GM12878 (cell line): ENCODE measurements around the gene ARID3A. TPM values are rescaled to one million over a fixed set of nuclear protein-coding genes. Genes with fewer than 3 reads are reported as not detected.

Experiments
- ATAC-seq: fragments of 200-7000 bp; cut with Tn5 transposase; 3 replicates; pipeline ENCODE4 v1.9.1; 2020; ENCODE audit warnings: mild to moderate bottlenecking, moderate library complexity
- BruUV-seq: library from RNA; stranded (reverse); fragments of 400-500 nt; replicated peaks from 2 replicates; lab custom pipeline; 2021; lab: Mats Ljungman, UMichigan
- CTCF ChIA-PET: fragments of 300-600 bp; sonication (Branson Sonifier 250); formaldehyde crosslinking; extraction: SDS; loops from one replicate; lab custom pipeline; 2021; ENCODE audit warnings: inconsistent platforms; lab: Yijun Ruan, JAX
- POLR2A ChIA-PET: fragments of 350-600 bp; formaldehyde crosslinking; extraction: SDS; loops from one replicate; lab custom pipeline; 2021; ENCODE audit warnings: inconsistent platforms; lab: Charles Lee
- RAD21 ChIA-PET: fragments of 300-600 bp; sonication (Branson Sonifier 250); formaldehyde crosslinking; loops from one replicate; lab custom pipeline; 2023; ENCODE audit warnings: antibody characterized with exemption; ENCODE audit not compliant: unreplicated experiment; lab: Charles Lee
- SMC1A ChIA-PET: fragments of 300-600 bp; sonication (Branson Sonifier 250); formaldehyde crosslinking; loops from one replicate; lab custom pipeline; 2023; ENCODE audit not compliant: unreplicated experiment, uncharacterized antibody; lab: Charles Lee
- DNase-seq: peaks from one replicate; pipeline ENCODE4 v3.0.0-alpha.2; 2011; ENCODE audit warnings: low read depth, low spot score
- FAIRE-seq: peaks from 3 replicates; lab custom pipeline; 2011; peaks lifted over from hg19 to GRCh38; lab: Jason Lieb, UNC
- H2AFZ ChIP-seq: 2 replicates; pipeline ENCODE4 v1.6.0; 2011; ENCODE audit warnings: low read depth, low read length, control low read depth; ENCODE audit not compliant: control insufficient read depth
- H3K27ac ChIP-seq: 2 replicates; pipeline ENCODE4 v1.5.1; 2011; ENCODE audit warnings: control low read depth; ENCODE audit not compliant: control insufficient read depth, insufficient read depth
- H3K27me3 ChIP-seq, 2 experiments: replicated peaks in 1 of 2; 2 replicates each; pipeline versions ENCODE4 v1.6.0 to v1.6.1; 2011; ENCODE audit warnings: low read length in 1 of 2; ENCODE audit not compliant: control insufficient read depth in 2 of 2, insufficient read depth in 2 of 2
- H3K36me3 ChIP-seq, 2 experiments: 2 replicates each; pipeline ENCODE4 v1.5.1; 2011; ENCODE audit warnings: low read length in 1 of 2; ENCODE audit not compliant: control insufficient read depth in 2 of 2, insufficient read depth in 2 of 2
- H3K4me1 ChIP-seq: 2 replicates; pipeline ENCODE4 v1.6.1; 2011; ENCODE audit warnings: mild to moderate bottlenecking, low read length, moderate library complexity, mixed read lengths; ENCODE audit not compliant: control insufficient read depth, insufficient read depth
- H3K4me2 ChIP-seq: 2 replicates; pipeline ENCODE4 v1.6.0; 2011; ENCODE audit warnings: control low read depth; ENCODE audit not compliant: control insufficient read depth, insufficient read depth
- H3K4me3 ChIP-seq: fragments of 200-600 bp; sonication (generic); 2 replicates; pipeline ENCODE4 v1.5.1; 2016
- H3K79me2 ChIP-seq: 2 replicates; pipeline ENCODE4 v1.6.0; 2011; ENCODE audit warnings: low read length; ENCODE audit not compliant: control insufficient read depth, insufficient read depth
- H3K9ac ChIP-seq: 2 replicates; pipeline ENCODE4 v1.8.0; 2011; ENCODE audit warnings: low read length, control low read depth, mixed read lengths; ENCODE audit not compliant: control insufficient read depth, insufficient read depth
- H3K9me3 ChIP-seq: replicated peaks from 3 replicates; pipeline ENCODE4 v1.5.1; 2011; ENCODE audit warnings: mild to moderate bottlenecking, low read length; ENCODE audit not compliant: control insufficient read depth, insufficient read depth
- H4K20me1 ChIP-seq: 2 replicates; pipeline ENCODE4 v1.6.0; 2011; ENCODE audit not compliant: control insufficient read depth, insufficient read depth
- ASH2L ChIP-seq: fragments of 300-600, 200-600 bp; sonication (generic); IDR thresholded peaks from 2 replicates; pipeline ENCODE4 v1.6.1; 2017; ENCODE audit warnings: low read depth, mild to moderate bottlenecking, borderline replicate concordance
- CREB1 ChIP-seq: IDR thresholded peaks from 2 replicates; pipeline ENCODE4 v1.6.1; 2012; ENCODE audit warnings: low read depth, mild to moderate bottlenecking, inconsistent platforms
- EGR1 ChIP-seq, 2 experiments: IDR thresholded peaks; 1 replicate in 1 of 2; 2 replicates in 1 of 2; pipeline ENCODE4 v1.6.1; 2011 to 2012; ENCODE audit warnings: low read depth in 2 of 2, low read length in 2 of 2, borderline replicate concordance in 1 of 2, mild to moderate bottlenecking in 1 of 2, moderate library complexity in 1 of 2
- GATAD2B ChIP-seq: fragments of 450-650 bp; conservative IDR thresholded peaks from 2 replicates; pipeline ENCODE4 v1.6.1; 2017; ENCODE audit warnings: low read depth, mild to moderate bottlenecking, moderate library complexity
- IKZF2 ChIP-seq, 2 experiments: fragments of 450-650 bp; IDR thresholded peaks; 2 replicates each; pipeline ENCODE4 v1.6.1; 2017; ENCODE audit warnings: mild to moderate bottlenecking in 2 of 2, moderate library complexity in 2 of 2
- NBN ChIP-seq: fragments of 450-650 bp; IDR thresholded peaks from 2 replicates; pipeline ENCODE4 v1.6.1; 2016
- PAX5 ChIP-seq: IDR thresholded peaks from 2 replicates; pipeline ENCODE4 v1.6.1; 2011; ENCODE audit warnings: low read depth, low read length, borderline replicate concordance
- PML ChIP-seq: IDR thresholded peaks from 2 replicates; pipeline ENCODE4 v1.6.1; 2012; ENCODE audit warnings: low read length, inconsistent platforms
- POLR2A ChIP-seq: IDR thresholded peaks from 2 replicates; pipeline ENCODE4 v1.6.1; 2011; ENCODE audit warnings: low read depth, mild to moderate bottlenecking, low read length
- POLR2AphosphoS5 ChIP-seq: IDR thresholded peaks from 2 replicates; pipeline ENCODE4 v1.6.1; 2011; ENCODE audit warnings: mild to moderate bottlenecking, low read length, inconsistent platforms
- RB1 ChIP-seq: fragments of 450-650 bp; formaldehyde crosslinking; IDR thresholded peaks from 2 replicates; pipeline ENCODE4 v1.6.1; 2017; ENCODE audit warnings: mild to moderate bottlenecking, borderline replicate concordance
- RBBP5 ChIP-seq: fragments of 200-600 bp; sonication (generic); conservative IDR thresholded peaks from 2 replicates; pipeline ENCODE4 v1.6.1; 2016
- RELA ChIP-seq: fragments of 450-650 bp; IDR thresholded peaks from 2 replicates; pipeline ENCODE4 v1.8.0; 2014; ENCODE audit warnings: borderline replicate concordance; ENCODE audit not compliant: partially characterized antibody
- TAF1 ChIP-seq: IDR thresholded peaks from 2 replicates; pipeline ENCODE4 v1.6.1; 2011; ENCODE audit warnings: mild to moderate bottlenecking, low read depth, low read length, borderline replicate concordance
- YY1 ChIP-seq: IDR thresholded peaks from 2 replicates; pipeline ENCODE4 v1.6.1; 2011; ENCODE audit warnings: low read depth, mild to moderate bottlenecking, low read length
- ZNF24 ChIP-seq: fragments of 450-650 bp; IDR thresholded peaks from 2 replicates; pipeline ENCODE4 v1.6.1; 2017; ENCODE audit warnings: antibody characterized with exemption, mild to moderate bottlenecking
- ZNF622 ChIP-seq: fragments of 450-650 bp; IDR thresholded peaks from 2 replicates; pipeline ENCODE4 v1.6.1; 2017; ENCODE audit warnings: mild to moderate bottlenecking, inconsistent platforms
- WGBS: methylation state at CpG from one replicate; pipeline ENCODE4 v1.1.6; 2016; ENCODE audit warnings: low lambda C conversion rate; ENCODE audit not compliant: insufficient replicate concordance, insufficient coverage; ENCODE audit errors: missing lambda C conversion rate; 5-methylcytosine and 5-hydroxymethylcytosine counted together
- in situ Hi-C: fragments of 300-500 bp; cut with MboI; formaldehyde crosslinking; loops from 9 replicates; pipeline ENCODE4 v1.14.3; 2018; ENCODE audit warnings: mixed read lengths
- intact Hi-C: fragments of 100-400 bp; cut with micrococcal nuclease; formaldehyde crosslinking; loops from one replicate; pipeline ENCODE4 v1.14.2; 2022; ENCODE audit not compliant: unreplicated experiment
- polyA plus RNA-seq, 11 experiments: library from polyadenylated mRNA; depleted of rRNA in 4 of 11; unstranded in 6 of 11; stranded (reverse) in 5 of 11; fragments of >200 nt; fragmentation: Nextera tagmentation in 4 of 11; fragmentation: Illumina TruSeq in 1 of 11; extraction: Ambion mirVana in 4 of 11; extraction: Trizol in 1 of 11; gene quantifications; 1 replicate in 1 of 11; 2 replicates in 10 of 11; pipeline versions ENCODE4 v1.2.1 to v1.2.3, GENCODE V29; 2011 to 2016; ENCODE audit warnings: inconsistent platforms in 2 of 11, missing spikeins in 2 of 11, low read depth in 1 of 11
- total RNA-seq, 4 experiments: library from RNA; depleted of rRNA in 3 of 4; stranded (reverse); fragments of >200 nt in 3 of 4; fragmentation: Illumina TruSeq in 1 of 4; extraction: Trizol in 1 of 4; gene quantifications; 2 replicates each; pipeline versions ENCODE4 v1.2.1 to v1.2.3, GENCODE V29; 2013 to 2021
- TF ChIP-seq, protein P1 (sequence below): IDR thresholded peaks from 2 replicates; pipeline ENCODE4 v1.6.1; 2012; ENCODE audit warnings: low read depth, low read length, improper control_type of control experiment

Gene ARID3A
- total and polyA plus RNA-seq, 10 of the 15 experiments (the other 5 are each of a cell fraction or from before 2014, with no cell fraction given): 0.76 to 70.0 (median 16.7) TPM

DNA sequence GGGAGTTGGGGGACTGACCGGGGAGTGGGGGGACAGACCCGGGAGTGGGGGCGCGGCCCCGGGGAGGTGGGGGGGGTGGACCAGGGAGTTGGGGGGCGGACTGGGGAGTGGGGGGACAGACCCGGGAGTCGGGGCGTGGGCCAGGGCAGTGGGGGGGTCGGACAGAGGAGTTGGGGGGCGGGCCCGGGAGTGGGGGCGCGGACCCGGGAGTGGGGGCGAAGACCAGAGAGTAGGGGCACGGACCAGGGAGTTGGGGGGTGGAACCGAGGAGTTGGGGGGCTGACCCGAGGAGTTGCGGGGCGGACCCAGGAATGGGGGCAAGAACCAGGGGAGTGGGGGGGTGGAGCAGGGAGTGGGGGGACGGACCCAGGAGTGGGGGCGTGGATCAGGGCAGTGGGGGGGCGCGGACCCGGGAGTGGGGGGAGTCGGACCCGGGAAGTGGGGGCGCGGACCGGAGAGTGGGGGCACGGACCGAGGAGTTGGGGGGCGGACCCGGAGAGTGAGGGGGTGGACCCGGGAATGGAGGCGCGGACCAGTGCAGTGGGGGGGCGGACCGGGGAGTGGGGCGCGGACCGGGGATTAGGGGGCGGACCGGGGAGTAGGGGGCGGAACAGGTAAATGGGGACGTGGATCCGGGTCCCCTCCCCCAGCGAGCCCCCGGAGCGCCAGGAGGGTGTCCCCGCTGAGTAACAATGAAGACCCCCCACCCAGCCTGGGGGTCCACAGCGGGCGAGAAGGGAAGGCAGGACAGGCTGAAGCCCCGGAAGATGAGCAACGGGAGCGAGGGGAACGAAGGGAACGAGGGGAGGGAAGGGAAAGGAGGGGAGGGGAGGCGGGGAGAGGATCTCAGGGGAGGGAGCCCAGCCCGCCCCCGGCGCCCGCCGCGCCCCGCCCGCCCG is 13.4 kb upstream of the ARID3A start:
- SMC1A ChIA-PET: no interaction called here
- no peak for DNase-seq

DNA sequence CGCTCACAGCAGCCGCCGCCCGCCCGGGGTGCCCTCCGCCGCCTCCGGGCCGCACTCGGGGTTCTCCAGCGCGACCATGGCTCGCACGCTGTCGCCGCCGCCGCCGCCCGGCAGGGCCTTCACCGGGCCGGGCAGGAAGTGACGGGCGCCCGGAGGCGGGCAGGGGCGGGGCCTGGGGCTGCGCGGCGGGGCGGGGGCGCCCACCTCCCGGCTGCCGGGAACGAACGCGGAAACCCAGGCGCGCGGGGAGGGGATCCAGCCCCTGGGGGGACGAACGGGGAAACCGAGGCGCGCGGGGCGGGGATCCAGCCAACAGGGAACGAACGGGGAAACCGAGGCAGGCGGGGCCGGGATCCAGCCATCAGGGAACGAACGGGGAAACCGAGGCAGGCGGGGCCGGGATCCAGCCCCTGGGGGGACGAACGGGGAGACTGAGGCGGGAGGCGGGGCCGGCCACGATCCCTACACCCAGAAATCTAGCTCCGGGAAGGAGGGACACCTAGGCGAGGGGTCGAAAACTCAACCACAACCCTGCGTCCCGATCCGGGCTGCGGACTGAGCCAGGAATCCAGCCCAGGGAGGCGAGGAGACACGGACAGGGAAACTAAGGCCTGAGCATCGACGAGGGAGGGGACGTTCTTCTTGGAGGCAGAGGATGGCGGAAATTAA is 12.6 kb upstream of the ARID3A start, which contains the start of gene R3HDM4:
R3HDM4 (minus strand) TSS at position 140 of the 669 bp plus-strand sequence; CDS start at position 78, 62 bp downstream.
- H3K36me3 ChIP-seq: no peaks in the 10 kb centered on the region
- ATAC-seq (peak; percentile 73), FAIRE-seq (no peak), DNase-seq (no peak)
- intact Hi-C loops (no loop called here), in situ Hi-C loops (no loop called here)
- H3K9ac ChIP-seq: peak within 1 kb of the TSS; percentile 89
- H2AFZ ChIP-seq: peak within 1 kb of the TSS; percentile 90
- WGBS: 3% methylated on average over 15 of the region's 76 CpGs
- H3K4me2 ChIP-seq: peak within 1 kb of the TSS; percentile 95
- ChIA-PET RAD21 (no interaction called here), SMC1A (no interaction called here), CTCF (no interaction called here), POLR2A (interaction anchor here (0.6 kb wide), 1 partner anchor 50 kb away, joined by 3 read pairs; no protein-coding TSS in a partner anchor)
- peak within 1 kb of the TSS; percentile 83 for H3K4me3 ChIP-seq
- H3K27me3 ChIP-seq: peaks cover 0 to 2% of the 10 kb centered on the region in 2 experiments; a peak in 1 of 4 replicates
- H3K4me1 ChIP-seq: peaks cover 25% of the 10 kb centered on the region
- BruUV-seq: TSS peak; percentile 86
- no peaks in the 10 kb centered on the region for H4K20me1 ChIP-seq
- peaks cover 13% of the 10 kb centered on the region for H3K79me2 ChIP-seq
- no peaks in the 10 kb centered on the region for H3K9me3 ChIP-seq
- H3K27ac ChIP-seq: peak within 1 kb of the TSS; percentile 77
- TF ChIP-seq NBN (peak; percentile 16; the same call in 1 of the 2 replicates), GATAD2B (peak; percentile 57; the same call in 1 of the 2 replicates), YY1 (peak; percentile 52; the same call in 1 of the 2 replicates), ZNF24 (no peak), ASH2L (no peak), RELA (no peak), ZNF622 (no peak), PAX5 (no peak), POLR2A (peak; percentile 81), IKZF2 (IDR thresholded peaks at IDR 0.05) (no peak), RB1 (no peak), EGR1 (IDR thresholded peaks at IDR 0.05; ENCODE audit: borderline replicate concordance in 1 of 2, low read depth in 2 of 2, low read length in 2 of 2) (peak in 1 of 2 experiments; percentile 47; a peak in 1 of 3 replicates), TAF1 (0 out of 2 replicates have a peak, but pooled peaks have one; percentile 34), POLR2AphosphoS5 (no peak; the same call in 1 of the 2 replicates), PML (no peak)
- TF ChIP-seq, protein P1, sequence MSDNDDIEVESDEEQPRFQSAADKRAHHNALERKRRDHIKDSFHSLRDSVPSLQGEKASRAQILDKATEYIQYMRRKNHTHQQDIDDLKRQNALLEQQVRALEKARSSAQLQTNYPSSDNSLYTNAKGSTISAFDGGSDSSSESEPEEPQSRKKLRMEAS: no peak

More for the DNA sequence above, 13.4 kb upstream of the ARID3A start:
- TF ChIP-seq RBBP5: no peak
- TF ChIP-seq CREB1: peak; percentile 29; the same call in 1 of the 2 replicates
- TF ChIP-seq, all 136 proteins: peak for 1
- H3K36me3 ChIP-seq: no peaks in the 10 kb centered on the region; a peak in 1 of 4 replicates
- WGBS: 2% methylated on average over 8 of the region's 69 CpGs
- H4K20me1 ChIP-seq: no peaks in the 10 kb centered on the region
- no peaks in the 10 kb centered on the region; a peak in 1 of 4 replicates for H3K27me3 ChIP-seq
- CTCF ChIA-PET: no interaction called here
- intact Hi-C loops: no loop called here
- no peak for FAIRE-seq
- POLR2A ChIA-PET: no interaction called here
- peaks cover 26% of the 10 kb centered on the region for H3K4me1 ChIP-seq
- BruUV-seq: no TSS peak
- in situ Hi-C loops: no loop called here
- H3K79me2 ChIP-seq: peaks cover 15% of the 10 kb centered on the region
- peak overlapping the region; percentile 48; the same call in 1 of the 2 replicates for H3K4me2 ChIP-seq
- RAD21 ChIA-PET: no interaction called here
- peak overlapping the region; percentile 77 for H3K27ac ChIP-seq
- H3K9ac ChIP-seq: peak overlapping the region; percentile 89; the same call in 1 of the 2 replicates
- no peak for ATAC-seq
- peak overlapping the region; percentile 74; the same call in 1 of the 2 replicates for H3K4me3 ChIP-seq
- no peaks in the 10 kb centered on the region for H3K9me3 ChIP-seq
- H2AFZ ChIP-seq: no peak overlapping the region
